ENCODE data around the gene PMM1. TPM values are rescaled to one million over a fixed set of nuclear protein-coding genes. Genes with fewer than 3 reads are reported as not detected.
"Not testable (repeated sequence)": the region's sequence is repeated elsewhere in the genome, so short reads cannot be mapped to it uniquely, and the experiment has no call there.

PMM1 gene
- total RNA-seq, 1 donor from 2014 or later, result 30.8 TPM

DNA sequence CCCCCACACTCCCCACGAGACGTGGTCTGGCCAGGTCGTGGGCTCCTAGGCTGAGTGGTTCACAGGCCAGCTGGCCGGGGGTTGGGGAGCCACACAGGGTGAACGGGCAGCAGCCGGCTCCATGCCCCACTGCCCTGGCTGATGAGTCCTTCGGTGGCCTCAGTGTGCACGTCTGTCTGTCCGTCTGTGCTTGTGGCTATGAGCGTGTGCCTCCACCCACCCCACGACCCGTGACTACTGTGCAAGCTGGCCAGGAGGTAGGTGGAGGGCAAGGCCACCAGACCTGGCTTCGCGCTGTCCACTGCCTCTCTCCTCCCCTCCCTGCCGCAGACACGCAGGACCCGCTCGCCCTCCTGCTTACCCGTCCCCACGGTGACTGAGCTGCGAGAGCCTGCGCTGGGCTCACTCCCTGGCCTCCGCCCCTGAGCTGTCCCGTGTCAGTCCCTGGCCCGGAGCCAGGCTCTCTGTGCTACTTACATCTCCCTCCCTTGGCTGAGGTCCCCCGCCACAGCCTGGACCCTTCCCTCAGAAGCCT lies 14.7 kb downstream of the PMM1 start:
- peaks cover 3% of the 10 kb centered on the region for H3K4me1 Mint-ChIP-seq
- no peaks in the 10 kb centered on the region for H3K27me3 Mint-ChIP-seq (ENCODE audit: low read depth)
- TF ChIP-seq CTCF (conservative IDR thresholded peaks at IDR 0.05), result no peak
- DNase-seq (ENCODE audit: low read depth, low spot score), result no peak
- no peaks in the 10 kb centered on the region for H3K9me3 Mint-ChIP-seq
- peaks cover 3% of the 10 kb centered on the region for H3K36me3 Mint-ChIP-seq (ENCODE audit: low read depth)
- no peak overlapping the region for H3K27ac Mint-ChIP-seq (ENCODE audit: unreplicated experiment)
- no peak overlapping the region for H3K4me3 Mint-ChIP-seq

DNA sequence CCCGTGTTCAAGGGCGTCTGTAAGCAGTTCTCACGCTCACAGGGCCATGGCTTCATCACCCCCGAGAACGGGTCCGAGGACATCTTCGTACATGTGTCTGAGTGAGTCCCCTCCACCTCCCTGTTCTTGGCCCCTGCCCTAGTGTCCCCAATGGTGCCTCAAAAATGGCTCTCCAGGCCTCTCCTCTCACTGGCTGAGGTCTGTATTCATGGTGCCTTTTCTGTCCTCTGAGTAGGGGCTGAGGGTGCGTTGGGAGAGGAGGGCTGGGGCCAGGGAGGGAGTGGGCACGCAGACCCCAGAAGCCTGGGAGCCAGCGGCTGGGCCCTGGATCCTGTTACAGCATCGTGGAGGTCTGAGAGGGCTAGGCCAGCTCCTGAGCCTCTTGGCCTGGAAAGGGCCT lies 16.0 kb downstream of the PMM1 start:
- peaks cover 3% of the 10 kb centered on the region for H3K36me3 Mint-ChIP-seq (ENCODE audit: low read depth)
- DNase-seq (ENCODE audit: low read depth, low spot score), result no peak
- peaks cover 13% of the 10 kb centered on the region for H3K4me1 Mint-ChIP-seq
- no peak for TF ChIP-seq CTCF (conservative IDR thresholded peaks at IDR 0.05)
- H3K27me3 Mint-ChIP-seq (ENCODE audit: low read depth), result no peaks in the 10 kb centered on the region
- H3K27ac Mint-ChIP-seq (ENCODE audit: unreplicated experiment), result no peak overlapping the region
- no peaks in the 10 kb centered on the region for H3K9me3 Mint-ChIP-seq
- H3K4me3 Mint-ChIP-seq, result no peak overlapping the region

GRCh38 chr22:41572305-41572704 lies 17.3 kb downstream of the PMM1 start:
- not testable (repeated sequence) for H3K27me3 Mint-ChIP-seq (ENCODE audit: low read depth); H3K36me3 Mint-ChIP-seq (ENCODE audit: low read depth); H3K4me3 Mint-ChIP-seq; H3K27ac Mint-ChIP-seq (ENCODE audit: unreplicated experiment); H3K9me3 Mint-ChIP-seq; DNase-seq (ENCODE audit: low read depth, low spot score)
- peaks cover 16% of the 10 kb centered on the region for H3K4me1 Mint-ChIP-seq

GRCh38 chr22:41571786-41572185 lies 17.9 kb downstream of the PMM1 start:
- H3K4me3 Mint-ChIP-seq, result no peak overlapping the region
- TF ChIP-seq CTCF (conservative IDR thresholded peaks at IDR 0.05), result no peak
- no peak for DNase-seq (ENCODE audit: low read depth, low spot score)
- no peak overlapping the region for H3K27ac Mint-ChIP-seq (ENCODE audit: unreplicated experiment)
- H3K36me3 Mint-ChIP-seq (ENCODE audit: low read depth), result peaks cover 2% of the 10 kb centered on the region
- no peaks in the 10 kb centered on the region for H3K9me3 Mint-ChIP-seq
- peaks cover 15% of the 10 kb centered on the region for H3K4me1 Mint-ChIP-seq
- H3K27me3 Mint-ChIP-seq (ENCODE audit: low read depth), result no peaks in the 10 kb centered on the region

GRCh38 chr22:41570221-41570620 lies 19.4 kb downstream of the PMM1 start:
- H3K36me3 Mint-ChIP-seq (ENCODE audit: low read depth), result no peaks in the 10 kb centered on the region
- no peaks in the 10 kb centered on the region for H3K9me3 Mint-ChIP-seq
- H3K4me1 Mint-ChIP-seq, result peaks cover 17% of the 10 kb centered on the region
- TF ChIP-seq CTCF (conservative IDR thresholded peaks at IDR 0.05), result no peak
- no peaks in the 10 kb centered on the region for H3K27me3 Mint-ChIP-seq (ENCODE audit: low read depth)
- no peak overlapping the region for H3K27ac Mint-ChIP-seq (ENCODE audit: unreplicated experiment)
- H3K4me3 Mint-ChIP-seq, result no peak overlapping the region
- DNase-seq (ENCODE audit: low read depth, low spot score), result no peak

GRCh38 chr22:41568811-41569210 lies 20.8 kb downstream of the PMM1 start:
- Mint-ChIP-seq H3K36me3 (ENCODE audit: low read depth) (no peaks in the 10 kb centered on the region), H3K27me3 (ENCODE audit: low read depth) (no peaks in the 10 kb centered on the region), H3K4me3 (no peak overlapping the region), H3K27ac (ENCODE audit: unreplicated experiment) (no peak overlapping the region), H3K4me1 (peaks cover 17% of the 10 kb centered on the region), H3K9me3 (no peaks in the 10 kb centered on the region)
- DNase-seq (ENCODE audit: low read depth, low spot score), result no peak
- no peak for TF ChIP-seq CTCF (conservative IDR thresholded peaks at IDR 0.05)

Measured in neural crest cell (in vitro differentiated cells).